ENCODE data around the gene ZNF23. TPM values are rescaled to one million over a fixed set of nuclear protein-coding genes. Genes with fewer than 3 reads are reported as not detected.

ZNF23 gene
- total RNA-seq, 1 experiment from 2014 or later: 11.1 TPM

DNA sequence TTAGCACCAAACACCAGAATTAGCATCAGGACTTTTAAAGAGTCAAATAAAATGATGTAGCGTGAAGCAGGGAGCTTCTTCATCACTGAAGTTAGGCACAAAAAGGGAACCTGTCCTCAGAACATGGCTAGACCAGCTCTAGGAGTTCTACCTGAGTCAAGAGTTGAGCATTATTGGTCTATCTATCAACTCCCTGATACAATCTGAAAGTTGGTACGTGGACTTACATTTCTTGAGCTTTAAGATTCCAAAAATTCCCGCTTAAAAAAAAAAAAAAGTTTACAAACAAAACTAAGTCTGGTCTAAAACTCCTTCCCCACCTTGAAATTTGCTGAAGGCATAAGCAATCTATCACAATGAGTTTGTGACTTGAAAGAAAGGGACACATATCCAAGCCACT lies 32.5 kb downstream of the ZNF23 start:
- no peaks in the 10 kb centered on the region for H3K36me3 ChIP-seq (ENCODE audit: control insufficient read depth in 1 of 2, insufficient read depth in 2 of 2, low read length in 2 of 2)
- H3K27me3 ChIP-seq (ENCODE audit: insufficient read depth, low read length): no peaks in the 10 kb centered on the region
- TF ChIP-seq RAD21 (IDR thresholded peaks at IDR 0.05; ENCODE audit: low read depth) (no peak), ELF1 (IDR thresholded peaks at IDR 0.05; ENCODE audit: borderline replicate concordance, low read depth) (no peak), POLR2A (IDR thresholded peaks at IDR 0.05; ENCODE audit: borderline replicate concordance, extremely low read depth, insufficient read depth, insufficient read length) (no peak), REST (IDR thresholded peaks at IDR 0.05; ENCODE audit: low read depth) (no peak), EZH2phosphoT487 (IDR thresholded peaks at IDR 0.05; ENCODE audit: borderline replicate concordance) (no peak), JUND (IDR thresholded peaks at IDR 0.05) (no peak), EZH2 (IDR thresholded peaks at IDR 0.05) (no peak), SRF (IDR thresholded peaks at IDR 0.05; ENCODE audit: low read depth) (no peak), YY1 (IDR thresholded peaks at IDR 0.05; ENCODE audit: extremely low read depth, insufficient replicate concordance, low read depth, low read length) (no peak), TCF7L2 (IDR thresholded peaks at IDR 0.05; ENCODE audit: borderline replicate concordance, extremely low read depth, insufficient read depth, insufficient read length) (no peak), SIN3A (IDR thresholded peaks at IDR 0.05; ENCODE audit: low read depth) (no peak)
- TF ChIP-seq, protein P1, sequence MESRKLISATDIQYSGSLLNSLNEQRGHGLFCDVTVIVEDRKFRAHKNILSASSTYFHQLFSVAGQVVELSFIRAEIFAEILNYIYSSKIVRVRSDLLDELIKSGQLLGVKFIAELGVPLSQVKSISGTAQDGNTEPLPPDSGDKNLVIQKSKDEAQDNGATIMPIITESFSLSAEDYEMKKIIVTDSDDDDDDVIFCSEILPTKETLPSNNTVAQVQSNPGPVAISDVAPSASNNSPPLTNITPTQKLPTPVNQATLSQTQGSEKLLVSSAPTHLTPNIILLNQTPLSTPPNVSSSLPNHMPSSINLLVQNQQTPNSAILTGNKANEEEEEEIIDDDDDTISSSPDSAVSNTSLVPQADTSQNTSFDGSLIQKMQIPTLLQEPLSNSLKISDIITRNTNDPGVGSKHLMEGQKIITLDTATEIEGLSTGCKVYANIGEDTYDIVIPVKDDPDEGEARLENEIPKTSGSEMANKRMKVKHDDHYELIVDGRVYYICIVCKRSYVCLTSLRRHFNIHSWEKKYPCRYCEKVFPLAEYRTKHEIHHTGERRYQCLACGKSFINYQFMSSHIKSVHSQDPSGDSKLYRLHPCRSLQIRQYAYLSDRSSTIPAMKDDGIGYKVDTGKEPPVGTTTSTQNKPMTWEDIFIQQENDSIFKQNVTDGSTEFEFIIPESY (IDR thresholded peaks at IDR 0.05; ENCODE audit: extremely low read depth, insufficient replicate concordance, low read length): no peak
- TF ChIP-seq, protein P2, sequence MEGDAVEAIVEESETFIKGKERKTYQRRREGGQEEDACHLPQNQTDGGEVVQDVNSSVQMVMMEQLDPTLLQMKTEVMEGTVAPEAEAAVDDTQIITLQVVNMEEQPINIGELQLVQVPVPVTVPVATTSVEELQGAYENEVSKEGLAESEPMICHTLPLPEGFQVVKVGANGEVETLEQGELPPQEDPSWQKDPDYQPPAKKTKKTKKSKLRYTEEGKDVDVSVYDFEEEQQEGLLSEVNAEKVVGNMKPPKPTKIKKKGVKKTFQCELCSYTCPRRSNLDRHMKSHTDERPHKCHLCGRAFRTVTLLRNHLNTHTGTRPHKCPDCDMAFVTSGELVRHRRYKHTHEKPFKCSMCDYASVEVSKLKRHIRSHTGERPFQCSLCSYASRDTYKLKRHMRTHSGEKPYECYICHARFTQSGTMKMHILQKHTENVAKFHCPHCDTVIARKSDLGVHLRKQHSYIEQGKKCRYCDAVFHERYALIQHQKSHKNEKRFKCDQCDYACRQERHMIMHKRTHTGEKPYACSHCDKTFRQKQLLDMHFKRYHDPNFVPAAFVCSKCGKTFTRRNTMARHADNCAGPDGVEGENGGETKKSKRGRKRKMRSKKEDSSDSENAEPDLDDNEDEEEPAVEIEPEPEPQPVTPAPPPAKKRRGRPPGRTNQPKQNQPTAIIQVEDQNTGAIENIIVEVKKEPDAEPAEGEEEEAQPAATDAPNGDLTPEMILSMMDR (IDR thresholded peaks at IDR 0.05 in 2 of 3, conservative IDR thresholded peaks at IDR 0.05 in 1 of 3; ENCODE audit: borderline replicate concordance in 1 of 3, insufficient read depth in 1 of 3, low read depth in 2 of 3, low read length in 2 of 3): no peak
- no peak overlapping the region for H3K4me3 ChIP-seq (replicated peaks in 1 of 2; ENCODE audit: low read depth in 1 of 2, low read length in 2 of 2)
- ATAC-seq (no peak), DNase-seq (ENCODE audit: low read depth, low spot score) (no peak)
- H3K4me1 ChIP-seq (ENCODE audit: control insufficient read depth in 1 of 2, insufficient read depth in 2 of 2, low read length in 2 of 2): peaks cover 4 to 14% of the 10 kb centered on the region in 2 experiments; a peak in 3 of 4 replicates
- no peak overlapping the region for H3K9ac ChIP-seq (ENCODE audit: low read length)
- H2AFZ ChIP-seq (ENCODE audit: low read depth, low read length, poor library complexity, severe bottlenecking): no peak overlapping the region
- H3K27ac ChIP-seq (ENCODE audit: low read depth, low read length): no peak overlapping the region
- intact Hi-C loops (cut with micrococcal nuclease): no loop called here
- POLR2A ChIA-PET: no interaction called here
- H4K20me1 ChIP-seq (ENCODE audit: insufficient read depth): no peaks in the 10 kb centered on the region
- RAD21 ChIA-PET (ENCODE audit: low non-redundant PET in 1 of 2, low total read pairs in 2 of 2, uncharacterized antibody in 2 of 2, unreplicated experiment in 2 of 2): no interaction called here
- CTCF ChIA-PET: no interaction called here
- no peaks in the 10 kb centered on the region for H3K9me2 ChIP-seq (ENCODE audit: insufficient read depth)
- H3K4me2 ChIP-seq (ENCODE audit: low read length): no peak overlapping the region
- H3K9me3 ChIP-seq (ENCODE audit: control insufficient read depth in 1 of 2, insufficient read depth in 1 of 2, low read depth in 1 of 2, low read length in 2 of 2): peaks cover 0 to 7% of the 10 kb centered on the region in 2 experiments; a peak in 1 of 4 replicates
- BruUV-seq (replicated peaks): no TSS peak
- no peaks in the 10 kb centered on the region for H3K79me2 ChIP-seq (ENCODE audit: insufficient read depth, low read length)

Measured in HCT116 (cell line).